HUES64 (cell line): ENCODE measurements around the gene ENOX2.
"Not testable (repeated sequence)": the region's sequence is repeated elsewhere in the genome, so short reads cannot be mapped to it uniquely, and the experiment has no call there.

Experiments used
- H3K27ac ChIP-seq: 2 replicates; pipeline ENCODE4 v1.7.0; 2013; ENCODE audit warnings: low read depth, low read length, inconsistent platforms
- H3K27me3 ChIP-seq: 2 replicates; pipeline ENCODE4 v1.6.1; 2013; ENCODE audit warnings: mild to moderate bottlenecking, low read length; ENCODE audit not compliant: insufficient read depth
- H3K36me3 ChIP-seq: 2 replicates; pipeline ENCODE4 v1.6.1; 2013; ENCODE audit warnings: mild to moderate bottlenecking, low read length; ENCODE audit not compliant: insufficient read depth
- H3K4me1 ChIP-seq: 2 replicates; pipeline ENCODE4 v1.6.1; 2013; ENCODE audit warnings: mild to moderate bottlenecking, low read length, moderate library complexity; ENCODE audit not compliant: insufficient read depth
- H3K4me3 ChIP-seq: 2 replicates; pipeline ENCODE4 v1.5.1; 2013; ENCODE audit warnings: mild to moderate bottlenecking, low read length, moderate library complexity
- H3K9ac ChIP-seq: 2 replicates; pipeline ENCODE4 v1.6.1; 2013; ENCODE audit warnings: mild to moderate bottlenecking, low read depth, low read length
- H3K9me3 ChIP-seq: 2 replicates; pipeline ENCODE4 v1.6.1; 2013; ENCODE audit warnings: low read depth, low read length; ENCODE audit not compliant: insufficient read depth
- whole genome bisulfite sequencing: fragments of 150-250, 120-280 bp; methylation state at CpG from one replicate; pipeline ENCODE4 v1.1.7; 2013; ENCODE audit warnings: missing lambda C conversion rate; 5-methylcytosine and 5-hydroxymethylcytosine counted together

The ENOX2 gene

DNA sequence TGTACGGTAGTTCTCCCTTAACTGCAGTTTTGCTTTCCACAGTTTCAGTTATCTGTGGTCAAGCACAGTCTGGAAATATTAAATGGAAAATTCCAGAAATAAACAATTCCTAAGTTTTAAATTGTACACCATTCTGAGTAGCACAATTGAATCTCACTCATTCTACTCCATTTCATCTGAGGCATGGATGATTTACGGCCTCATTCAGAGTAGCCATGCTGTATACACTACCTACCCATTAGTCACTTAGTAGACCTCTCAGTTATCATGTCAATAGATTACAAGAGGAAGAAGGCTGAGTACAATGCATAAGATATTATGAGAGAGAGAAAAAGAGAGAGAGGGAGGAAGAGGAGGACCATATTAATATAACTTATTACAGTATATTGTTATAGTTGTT, 77.5 kb downstream of the ENOX2 start:
- no peaks in the 10 kb centered on the region for H3K27me3 ChIP-seq
- no peaks in the 10 kb centered on the region for H3K9me3 ChIP-seq
- H3K27ac ChIP-seq: no peak overlapping the region
- H3K36me3 ChIP-seq: no peaks in the 10 kb centered on the region
- no peaks in the 10 kb centered on the region for H3K4me1 ChIP-seq
- WGBS: 100% methylated on average over 2 of the region's 2 CpGs
- no peak overlapping the region for H3K4me3 ChIP-seq
- no peak overlapping the region for H3K9ac ChIP-seq

DNA sequence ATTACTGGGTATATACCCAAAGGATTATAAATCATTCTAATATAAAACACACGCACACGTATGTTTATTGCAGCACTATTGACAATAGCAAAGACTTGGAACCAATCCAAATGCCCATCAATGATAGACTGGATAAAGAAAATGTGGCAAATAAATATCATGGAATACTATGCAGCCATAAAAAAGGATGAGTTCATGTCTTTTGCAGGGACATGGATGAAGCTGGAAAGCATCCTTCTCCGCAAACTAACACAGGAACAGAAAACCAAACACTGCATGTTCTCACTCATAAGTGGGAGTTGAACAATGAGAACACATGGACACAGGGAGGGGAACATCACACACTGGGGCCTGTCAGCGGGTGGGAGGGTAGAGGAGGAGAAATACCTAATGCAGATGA, 83.6 kb downstream of the ENOX2 start:
- H3K4me3 ChIP-seq, H3K27ac ChIP-seq, H3K9ac ChIP-seq, H3K9me3 ChIP-seq, H3K4me1 ChIP-seq, H3K36me3 ChIP-seq, H3K27me3 ChIP-seq: not testable (repeated sequence)
- 100% methylated on average over 2 of the region's 4 CpGs for WGBS

- not testable (repeated sequence) for H3K9me3 ChIP-seq, H3K4me1 ChIP-seq, H3K27ac ChIP-seq, H3K9ac ChIP-seq, H3K36me3 ChIP-seq, H3K27me3 ChIP-seq, H3K4me3 ChIP-seq
- 59% methylated on average over 5 of the region's 5 CpGs for WGBS
Observed at GRCh38 chrX:130813932-130814331, 89.1 kb downstream of the ENOX2 start.

GRCh38 chrX:130810561-130810960, 92.4 kb downstream of the ENOX2 start:
- Histone ChIP-seq H3K9me3 (no peaks in the 10 kb centered on the region), H3K4me1 (no peaks in the 10 kb centered on the region), H3K27me3 (no peaks in the 10 kb centered on the region), H3K36me3 (no peaks in the 10 kb centered on the region), H3K4me3 (no peak overlapping the region), H3K27ac (no peak overlapping the region), H3K9ac (no peak overlapping the region)
- WGBS: 95% methylated on average over 3 of the region's 3 CpGs

DNA sequence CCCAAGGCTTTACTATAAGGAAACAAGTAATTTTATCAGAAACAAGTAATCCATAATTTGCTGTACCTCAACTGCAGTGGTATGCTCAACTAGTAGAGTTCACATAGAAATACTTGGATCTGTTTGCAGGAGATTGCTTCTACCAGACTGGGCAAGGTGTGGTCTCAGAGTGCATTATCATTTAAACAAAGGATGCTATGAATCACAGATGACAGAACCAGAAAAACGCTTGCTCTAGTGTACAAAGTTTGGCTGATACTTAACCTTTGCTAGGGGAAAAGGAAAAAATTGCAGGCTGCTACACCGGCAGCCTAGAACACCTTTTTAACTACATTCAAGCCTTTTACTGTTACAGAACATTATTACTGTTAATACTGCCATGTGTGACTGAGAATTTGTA, 97.1 kb downstream of the ENOX2 start:
- Histone ChIP-seq H3K27ac (no peak overlapping the region), H3K9ac (no peak overlapping the region), H3K4me1 (no peaks in the 10 kb centered on the region), H3K36me3 (no peaks in the 10 kb centered on the region), H3K4me3 (no peak overlapping the region), H3K27me3 (no peaks in the 10 kb centered on the region), H3K9me3 (no peaks in the 10 kb centered on the region)
- 78% methylated on average over 1 of the region's 2 CpGs for WGBS

- WGBS: no CpG with 5 or more reads among the region's 1 CpG
- Histone ChIP-seq H3K27ac (no peak overlapping the region), H3K9ac (no peak overlapping the region), H3K4me1 (no peaks in the 10 kb centered on the region), H3K4me3 (no peak overlapping the region), H3K27me3 (no peaks in the 10 kb centered on the region), H3K36me3 (no peaks in the 10 kb centered on the region), H3K9me3 (no peaks in the 10 kb centered on the region)
Observed at GRCh38 chrX:130803537-130803936, 99.5 kb downstream of the ENOX2 start.

- no peak overlapping the region for H3K4me3 ChIP-seq
- no peak overlapping the region for H3K27ac ChIP-seq
- no peaks in the 10 kb centered on the region for H3K36me3 ChIP-seq
- H3K27me3 ChIP-seq: no peaks in the 10 kb centered on the region
- no peaks in the 10 kb centered on the region for H3K4me1 ChIP-seq
- H3K9ac ChIP-seq: no peak overlapping the region
- WGBS: 100% methylated on average over 2 of the region's 2 CpGs
- no peaks in the 10 kb centered on the region for H3K9me3 ChIP-seq
Observed at GRCh38 chrX:130801901-130802300, 101.1 kb downstream of the ENOX2 start.

DNA sequence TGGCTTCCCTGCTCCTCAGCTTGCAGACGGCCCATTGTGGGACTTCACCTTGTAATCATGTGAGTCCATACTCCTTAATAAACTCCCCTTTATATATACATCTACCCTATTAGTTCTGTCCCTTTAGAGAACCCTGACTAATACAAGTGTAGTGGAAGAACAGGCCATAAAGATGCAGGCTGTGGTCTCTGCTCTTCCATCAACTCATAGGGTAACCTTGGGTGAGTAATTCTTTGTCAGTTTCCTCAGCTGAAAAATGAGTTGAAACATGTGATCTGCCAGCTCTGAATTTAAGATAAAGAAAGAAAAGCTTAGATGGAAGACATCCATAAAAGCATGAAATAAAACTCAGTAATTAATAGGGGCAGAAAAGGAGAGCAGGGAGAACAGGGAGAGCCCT, 103.6 kb downstream of the ENOX2 start:
- Histone ChIP-seq H3K9me3 (no peaks in the 10 kb centered on the region), H3K9ac (no peak overlapping the region), H3K4me3 (no peak overlapping the region), H3K27me3 (no peaks in the 10 kb centered on the region), H3K36me3 (no peaks in the 10 kb centered on the region), H3K27ac (no peak overlapping the region), H3K4me1 (no peaks in the 10 kb centered on the region)
- 85% methylated on average over 1 of the region's 1 CpG for WGBS

DNA sequence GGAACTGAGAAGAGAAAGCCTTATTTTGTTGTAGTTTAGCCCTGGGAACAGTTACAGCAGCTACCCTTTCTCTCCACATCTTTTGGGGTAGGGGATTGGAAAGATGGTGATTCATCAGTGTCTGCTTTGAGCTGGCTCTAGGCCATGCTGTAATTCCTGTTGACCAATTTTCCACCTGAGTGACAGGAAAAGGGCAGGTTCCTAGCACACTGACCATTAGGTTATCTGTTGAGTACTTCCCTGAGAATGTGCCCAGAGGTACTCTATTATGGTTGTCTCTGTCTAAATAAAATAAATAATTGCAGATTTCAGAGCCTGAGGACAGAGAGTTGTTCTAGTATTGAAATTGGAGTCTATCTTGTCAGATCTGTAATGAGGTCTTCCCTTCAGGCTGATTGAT, 109.0 kb downstream of the ENOX2 start:
- no peaks in the 10 kb centered on the region for H3K36me3 ChIP-seq
- no peaks in the 10 kb centered on the region for H3K9me3 ChIP-seq
- peaks cover 3% of the 10 kb centered on the region for H3K4me1 ChIP-seq
- no peak overlapping the region for H3K4me3 ChIP-seq
- H3K27ac ChIP-seq: no peak overlapping the region
- H3K9ac ChIP-seq: no peak overlapping the region
- no peaks in the 10 kb centered on the region for H3K27me3 ChIP-seq

DNA sequence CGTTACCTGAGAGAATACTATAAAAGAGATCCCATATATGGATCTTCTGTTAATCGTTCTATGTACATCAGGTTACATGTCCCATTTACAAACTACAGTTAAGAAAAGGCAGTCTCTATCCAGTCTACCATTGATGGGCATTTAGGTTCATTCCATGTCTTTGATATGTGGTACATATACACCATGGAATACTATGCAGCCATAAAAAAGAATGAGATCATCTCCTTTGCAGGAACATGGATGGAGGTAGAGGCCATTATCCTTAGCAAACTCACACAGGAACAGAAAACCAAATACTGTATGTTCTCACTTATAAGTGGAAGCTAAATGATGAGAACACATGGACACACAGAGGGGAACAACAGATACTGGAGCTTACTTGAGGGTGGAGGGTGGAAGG, 111.1 kb downstream of the ENOX2 start:
- H3K4me1 ChIP-seq: peaks cover 12% of the 10 kb centered on the region
- not testable (repeated sequence) for H3K27me3 ChIP-seq, H3K9me3 ChIP-seq, H3K27ac ChIP-seq, H3K4me3 ChIP-seq, H3K36me3 ChIP-seq, H3K9ac ChIP-seq
- 100% methylated on average over 2 of the region's 2 CpGs for WGBS

DNA sequence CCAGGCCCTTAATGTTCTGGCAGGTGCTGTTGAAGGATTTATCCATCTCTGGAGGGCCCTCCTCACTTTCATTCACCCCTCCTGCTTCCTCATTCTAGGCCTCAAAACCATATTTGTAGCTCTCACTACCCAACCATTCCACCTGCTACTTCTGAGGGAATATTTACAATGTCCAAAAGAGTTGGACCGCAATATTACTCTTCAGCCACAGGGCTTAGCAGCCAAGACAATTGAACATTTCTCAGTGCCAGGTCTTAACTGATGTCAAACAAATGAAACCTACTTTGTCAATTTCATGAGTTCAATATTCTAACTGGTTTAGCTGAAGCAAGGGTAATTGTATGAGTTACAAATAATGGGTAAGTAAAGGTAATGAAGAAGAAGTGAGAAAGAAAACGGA, 113.2 kb downstream of the ENOX2 start:
- Histone ChIP-seq H3K27me3 (no peaks in the 10 kb centered on the region), H3K4me1 (peaks cover 12% of the 10 kb centered on the region), H3K27ac (no peak overlapping the region), H3K4me3 (no peak overlapping the region), H3K9ac (no peak overlapping the region), H3K9me3 (no peaks in the 10 kb centered on the region), H3K36me3 (no peaks in the 10 kb centered on the region)
- 97% methylated on average over 2 of the region's 2 CpGs for WGBS

- H3K9ac ChIP-seq: no peak overlapping the region
- no peaks in the 10 kb centered on the region for H3K27me3 ChIP-seq
Observed at GRCh38 chrX:130788786-130789581, 114.0 kb downstream of the ENOX2 start.

More at GRCh38 chrX:130788786-130789581, 114.0 kb downstream of the ENOX2 start:
- Histone ChIP-seq H3K36me3 (no peaks in the 10 kb centered on the region), H3K9me3 (no peaks in the 10 kb centered on the region), H3K4me1 (peaks cover 12% of the 10 kb centered on the region), H3K27ac (no peak overlapping the region), H3K4me3 (no peak overlapping the region)
- 67% methylated on average over 4 of the region's 4 CpGs for WGBS
